GM21529 (cell line): Measurements from ENCODE around the gene BDNF.

ENCODE experiments used
- ATAC-seq: cut with Tn5 transposase; IDR thresholded peaks from one replicate; pipeline ENCODE4 v1.9.1; 2021; ENCODE audit not compliant: unreplicated experiment

The BDNF gene

DNA sequence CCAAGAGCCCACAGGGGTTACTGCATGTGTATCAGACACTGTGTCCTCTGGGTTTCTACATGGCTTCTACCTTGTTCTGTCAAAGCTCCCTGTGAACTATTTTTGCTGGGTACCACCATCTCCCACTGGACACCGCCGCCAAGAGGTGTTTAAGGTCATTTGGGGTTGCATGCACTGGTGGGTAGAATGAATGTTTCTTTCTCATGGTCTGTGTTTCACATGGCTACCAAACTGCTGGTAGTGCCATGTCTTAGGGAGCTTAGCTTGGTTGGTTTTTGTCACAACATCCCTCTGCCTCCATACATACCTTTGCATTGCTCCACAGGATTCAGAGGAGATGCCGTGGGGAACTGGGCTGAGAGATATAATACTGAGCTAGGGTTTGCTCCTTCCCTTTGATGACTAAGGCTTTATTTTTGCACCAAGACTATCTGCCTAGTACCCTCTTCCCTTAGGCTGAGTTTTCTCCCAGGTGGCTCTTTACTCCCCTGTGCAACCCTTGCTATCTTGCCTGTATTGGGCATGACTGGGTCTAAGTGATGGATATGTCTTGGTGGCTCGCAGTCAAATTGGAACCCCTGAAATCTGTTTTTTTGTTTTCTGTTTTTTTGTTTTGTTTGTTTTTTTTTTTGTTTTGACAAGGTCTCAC is 73.2 kb downstream of the BDNF start:
- ATAC-seq: no peak

DNA sequence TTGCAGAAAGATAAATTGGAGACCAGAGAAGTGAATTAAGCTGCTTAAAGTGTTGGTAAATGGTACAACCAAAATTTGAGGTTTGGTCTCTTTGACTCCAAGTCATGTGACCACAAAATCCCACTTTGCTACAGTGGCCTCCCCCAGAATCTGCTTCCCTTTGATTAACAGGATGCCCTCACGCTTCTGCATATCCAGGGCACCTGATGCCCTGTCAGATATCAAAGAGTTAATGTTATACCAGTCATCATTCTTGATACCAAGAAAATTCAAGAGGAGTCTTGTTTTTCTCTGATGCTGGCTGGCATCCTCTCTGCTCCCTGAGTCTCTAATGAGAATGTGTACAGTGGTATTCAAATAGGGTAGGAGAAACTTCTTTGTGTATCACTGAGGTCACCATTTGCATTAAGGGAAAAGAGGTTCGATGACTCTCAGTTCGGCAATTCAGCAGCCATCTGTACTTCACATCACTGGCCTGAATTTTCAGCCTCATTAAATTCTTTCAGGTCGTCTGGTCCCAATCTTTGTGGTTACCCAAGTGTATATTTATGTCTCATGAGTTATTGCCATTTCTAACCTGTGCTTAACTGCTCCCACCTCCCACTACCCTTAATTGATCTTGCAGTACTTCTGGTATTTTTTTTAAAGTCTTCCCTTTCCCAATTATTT is 73.9 kb downstream of the BDNF start:
- no peak for ATAC-seq

DNA sequence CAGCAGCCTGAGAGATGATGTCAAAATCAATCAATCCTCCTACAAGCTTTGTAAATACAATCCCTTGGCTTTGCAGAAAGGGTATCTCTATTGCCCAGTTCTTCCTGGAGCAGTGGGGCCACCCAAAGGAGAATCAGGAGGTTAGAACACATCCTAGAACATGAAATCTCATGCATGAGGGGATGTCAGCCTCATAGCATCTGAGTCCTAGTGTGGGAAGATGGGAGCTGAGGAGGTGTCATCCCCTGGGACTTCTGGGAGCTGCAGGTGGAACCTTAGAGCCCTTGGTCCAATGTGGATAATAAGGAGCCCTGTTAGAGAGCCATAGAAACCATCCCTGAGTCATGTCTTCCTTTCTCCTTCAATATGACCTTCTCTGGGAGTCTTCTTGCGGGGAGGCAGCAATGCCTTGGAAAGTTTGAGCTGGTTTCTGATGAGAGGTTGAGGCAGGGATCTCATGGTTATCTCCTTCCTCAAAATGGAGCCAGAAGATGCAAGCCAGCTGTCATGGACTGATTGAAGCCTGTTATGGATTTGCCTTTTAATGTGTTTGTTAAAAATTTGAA is 74.8 kb downstream of the BDNF start:
- no peak for ATAC-seq

DNA sequence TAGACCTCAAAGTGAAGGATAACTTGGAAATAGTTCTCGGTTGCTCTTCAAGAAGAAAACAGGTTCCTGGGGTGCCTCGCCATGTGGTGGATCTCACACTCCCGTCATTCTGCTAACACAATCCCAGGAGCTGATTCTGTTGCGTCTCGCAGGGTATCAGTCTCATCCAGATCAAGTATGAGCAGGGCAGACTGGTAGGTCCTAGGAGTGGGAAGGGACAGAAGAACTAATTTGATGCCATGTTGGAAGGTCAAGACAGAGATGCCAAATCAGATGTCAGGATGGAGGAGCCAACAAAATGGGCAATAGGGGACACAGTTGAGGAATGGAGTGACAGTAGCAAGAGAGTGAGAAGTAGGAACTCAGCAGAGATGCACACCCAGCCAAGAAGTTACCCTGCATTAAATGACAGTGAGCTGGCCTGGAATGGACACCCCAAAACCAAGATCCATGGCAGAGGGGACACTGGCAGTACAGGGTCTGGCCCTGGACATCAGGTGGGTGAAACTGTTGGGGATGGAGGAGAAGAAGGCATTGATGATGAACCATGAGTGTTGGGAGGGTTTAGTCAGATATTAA is 76.2 kb downstream of the BDNF start:
- no peak for ATAC-seq

DNA sequence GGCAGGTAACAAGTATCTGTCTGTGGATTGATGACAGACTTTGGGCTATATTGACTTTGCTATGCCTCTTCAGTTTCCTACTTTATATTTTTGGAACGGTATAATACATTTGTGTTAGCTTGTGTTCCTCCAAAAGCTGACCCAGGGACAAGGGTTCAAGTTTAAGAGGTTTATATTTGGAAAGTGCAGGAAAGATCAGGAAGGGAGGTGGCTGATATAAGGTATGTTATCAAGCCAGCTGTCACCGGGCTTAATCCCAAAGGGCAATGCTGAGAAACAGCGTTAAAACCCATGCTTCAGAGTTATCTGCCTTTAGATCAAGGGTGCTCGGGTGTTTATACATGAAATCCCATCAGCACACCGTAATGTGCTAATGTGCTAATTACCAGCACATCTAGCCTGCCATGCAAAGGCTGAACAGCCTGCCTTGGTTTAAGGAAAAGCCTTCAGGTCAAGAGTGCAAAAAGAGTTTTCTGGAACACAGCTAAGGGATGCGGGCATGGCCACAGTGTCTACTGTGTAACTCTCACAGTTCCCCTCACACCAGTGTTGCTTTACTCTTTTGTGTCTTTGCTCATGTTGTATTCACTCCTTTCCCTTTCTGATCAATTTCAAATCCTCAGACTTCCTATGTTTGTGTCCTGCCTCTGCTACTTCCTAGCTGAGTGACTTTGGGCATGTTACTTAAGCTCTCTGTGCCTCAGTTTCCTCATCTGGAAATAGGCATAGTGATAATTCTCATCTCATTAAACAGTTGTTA is 77.5 kb downstream of the BDNF start:
- ATAC-seq: no peak

DNA sequence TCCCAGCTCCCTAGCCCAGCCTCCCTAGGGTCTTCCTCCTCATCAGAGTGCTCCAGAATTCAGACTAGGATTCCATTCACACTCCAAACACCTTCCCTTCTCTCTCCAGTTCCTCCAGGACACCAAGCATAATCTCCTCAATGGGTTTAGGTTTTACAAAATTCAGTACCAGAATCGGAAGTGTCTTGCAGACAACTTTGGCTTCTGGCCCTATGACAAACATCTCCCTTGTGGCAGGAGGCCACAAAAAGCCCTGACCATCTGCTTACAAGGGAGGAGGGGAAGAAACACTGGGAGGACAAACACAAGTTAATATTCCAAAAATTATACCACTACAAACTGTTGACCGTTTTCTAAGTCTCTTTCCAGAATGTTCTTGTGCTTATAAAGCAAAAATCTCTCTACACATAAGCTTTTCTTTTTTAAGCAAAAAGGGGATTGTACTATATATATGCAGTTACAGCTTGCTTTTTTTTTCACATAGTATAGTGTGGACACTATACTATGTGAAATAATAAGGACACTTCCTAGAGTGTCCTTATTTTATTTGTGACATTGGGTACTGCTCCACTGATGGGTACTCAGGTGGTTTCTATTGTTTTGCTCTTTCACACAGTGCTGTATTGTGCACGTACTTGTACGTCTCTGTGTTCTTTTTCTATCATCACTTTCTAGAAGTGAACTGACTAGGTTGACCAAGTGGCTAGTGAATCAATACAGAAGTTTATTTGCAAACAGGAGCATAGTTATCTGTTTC is 78.7 kb downstream of the BDNF start:
- ATAC-seq: no peak

DNA sequence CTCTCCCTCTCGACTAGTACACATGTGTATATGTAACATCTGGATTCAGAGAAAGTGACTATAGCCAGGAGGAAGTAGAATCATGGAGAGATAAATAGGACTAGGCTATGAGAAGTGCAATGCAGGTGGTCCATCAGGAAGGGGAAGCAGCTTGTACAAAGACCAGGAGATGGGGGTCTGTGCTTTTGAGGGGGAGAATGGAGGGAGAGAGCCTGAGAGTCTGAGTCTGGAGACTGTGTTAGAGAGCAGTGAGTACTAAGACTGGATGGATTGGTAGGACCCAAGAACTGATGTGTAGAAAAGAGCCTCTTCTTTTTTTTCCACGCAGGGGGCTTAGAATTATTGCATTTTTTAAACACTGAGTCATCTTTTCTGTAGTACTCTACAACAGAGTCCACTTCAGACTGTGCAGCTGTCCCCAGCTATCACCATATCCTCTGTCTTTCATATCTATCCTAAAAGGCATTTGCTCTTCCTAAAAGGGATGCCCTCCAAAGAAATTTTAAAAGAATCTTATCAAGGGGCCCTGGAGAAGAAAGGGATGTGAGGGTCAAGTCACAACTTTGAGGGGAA is 80.4 kb downstream of the BDNF start:
- no peak for ATAC-seq

DNA sequence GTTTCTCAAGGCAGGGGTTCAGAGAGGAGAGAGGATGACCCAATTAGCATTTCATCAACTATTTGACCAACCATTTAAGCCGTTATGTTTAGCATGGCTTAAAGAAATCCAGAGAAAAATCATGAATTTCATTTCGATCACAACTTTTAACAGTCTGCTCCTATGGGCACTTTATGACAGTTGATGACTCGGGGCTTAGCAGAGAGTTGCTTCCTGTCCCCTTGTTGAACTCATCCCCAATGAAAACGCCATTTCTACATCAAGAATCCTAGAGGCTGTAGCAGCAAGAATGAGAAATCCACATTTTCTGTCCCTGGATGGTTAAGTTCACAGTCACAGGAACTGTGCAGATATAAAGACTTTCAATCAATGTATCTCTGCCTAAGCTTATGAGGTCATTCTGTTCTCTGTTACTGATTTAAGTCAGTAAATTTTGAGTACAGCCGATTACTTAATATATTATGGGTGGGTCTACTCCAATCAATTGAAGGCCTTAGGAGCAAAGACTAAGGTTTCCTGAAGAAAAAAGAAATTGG is 81.1 kb downstream of the BDNF start:
- ATAC-seq: no peak

DNA sequence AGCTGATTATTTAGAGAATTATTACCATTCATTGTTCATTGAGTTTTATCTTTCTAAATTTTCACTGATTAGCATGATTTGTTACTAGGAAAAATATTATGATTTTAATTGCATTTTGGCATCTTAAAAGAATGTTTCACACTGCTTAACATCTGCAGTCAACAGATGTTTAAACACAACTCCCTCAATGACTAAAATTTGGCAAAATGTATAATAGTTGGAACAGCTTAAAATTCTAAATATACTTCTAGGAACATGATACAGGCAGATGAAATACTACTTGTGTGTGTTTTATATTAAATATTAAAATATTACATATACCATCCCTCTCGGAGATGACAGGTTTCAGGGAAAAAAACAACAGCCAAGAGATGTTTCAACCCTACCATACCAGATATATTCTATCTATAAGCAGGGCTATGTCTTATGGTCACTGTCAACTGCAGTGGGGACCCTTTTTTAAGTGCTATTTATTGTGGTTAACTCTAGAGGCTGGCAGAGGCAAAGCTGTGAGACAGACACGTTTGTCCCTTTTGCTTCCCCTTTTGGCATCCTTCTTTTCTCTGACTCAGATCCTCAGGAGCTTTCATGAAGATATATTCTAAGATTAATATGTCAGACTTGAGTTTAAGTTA is 81.9 kb downstream of the BDNF start:
- ATAC-seq: no peak

DNA sequence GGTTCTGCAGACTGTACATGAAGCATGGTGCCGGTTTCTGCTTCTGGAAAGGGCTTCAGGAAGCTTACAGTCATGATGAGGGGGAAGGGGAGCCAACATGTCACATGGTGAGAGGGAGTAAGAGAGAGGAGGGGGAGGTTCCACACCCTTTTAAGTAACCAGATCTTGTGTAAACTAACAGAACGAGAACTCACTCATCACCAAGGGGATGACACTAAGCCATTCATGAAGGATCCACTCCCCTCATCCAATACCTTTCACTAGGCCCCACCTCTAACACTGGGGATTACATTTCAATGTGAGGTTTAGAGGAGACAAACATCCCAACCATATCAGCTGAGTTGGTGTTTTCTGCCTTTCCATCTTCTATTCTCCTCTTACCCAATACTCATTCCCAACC is 83.5 kb downstream of the BDNF start:
- no peak for ATAC-seq

DNA sequence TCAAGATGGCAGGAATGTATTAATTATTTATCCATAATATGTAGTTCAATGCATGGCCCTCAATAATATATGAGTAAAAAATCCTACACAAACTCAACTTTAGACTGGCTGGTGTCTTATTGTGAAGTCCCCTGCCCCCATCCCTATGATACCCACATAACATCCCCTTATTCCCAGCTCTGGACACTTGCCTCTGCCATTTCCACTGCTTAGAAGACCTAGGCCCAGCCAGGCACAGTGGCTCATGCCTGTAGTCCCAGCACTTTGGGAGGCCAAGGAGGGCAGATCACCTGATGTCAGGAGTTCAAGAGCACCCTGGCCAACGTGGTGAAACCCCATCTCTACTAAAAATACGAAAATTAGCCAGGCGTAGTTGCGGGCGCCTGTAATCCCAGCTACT is 84.4 kb downstream of the BDNF start:
- no peak for ATAC-seq

DNA sequence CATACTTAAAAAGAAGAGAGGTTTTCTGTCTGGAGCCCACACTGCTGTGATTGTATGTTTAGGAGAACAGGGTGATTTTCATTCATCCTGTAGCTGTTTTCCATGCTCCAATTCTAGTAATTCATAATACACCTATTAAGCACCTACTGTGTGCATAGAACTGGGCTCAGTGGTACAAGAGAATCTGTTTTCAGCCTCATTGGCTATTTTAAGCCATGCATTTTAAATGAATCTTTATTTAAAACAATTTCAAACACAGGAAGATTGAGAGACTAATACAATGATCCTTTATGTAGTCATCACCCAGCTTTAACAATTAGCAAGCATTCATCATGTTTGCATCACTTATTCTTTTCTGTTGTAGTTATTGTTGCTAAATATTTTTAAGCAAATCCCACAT is 86.2 kb downstream of the BDNF start:
- ATAC-seq: no peak

DNA sequence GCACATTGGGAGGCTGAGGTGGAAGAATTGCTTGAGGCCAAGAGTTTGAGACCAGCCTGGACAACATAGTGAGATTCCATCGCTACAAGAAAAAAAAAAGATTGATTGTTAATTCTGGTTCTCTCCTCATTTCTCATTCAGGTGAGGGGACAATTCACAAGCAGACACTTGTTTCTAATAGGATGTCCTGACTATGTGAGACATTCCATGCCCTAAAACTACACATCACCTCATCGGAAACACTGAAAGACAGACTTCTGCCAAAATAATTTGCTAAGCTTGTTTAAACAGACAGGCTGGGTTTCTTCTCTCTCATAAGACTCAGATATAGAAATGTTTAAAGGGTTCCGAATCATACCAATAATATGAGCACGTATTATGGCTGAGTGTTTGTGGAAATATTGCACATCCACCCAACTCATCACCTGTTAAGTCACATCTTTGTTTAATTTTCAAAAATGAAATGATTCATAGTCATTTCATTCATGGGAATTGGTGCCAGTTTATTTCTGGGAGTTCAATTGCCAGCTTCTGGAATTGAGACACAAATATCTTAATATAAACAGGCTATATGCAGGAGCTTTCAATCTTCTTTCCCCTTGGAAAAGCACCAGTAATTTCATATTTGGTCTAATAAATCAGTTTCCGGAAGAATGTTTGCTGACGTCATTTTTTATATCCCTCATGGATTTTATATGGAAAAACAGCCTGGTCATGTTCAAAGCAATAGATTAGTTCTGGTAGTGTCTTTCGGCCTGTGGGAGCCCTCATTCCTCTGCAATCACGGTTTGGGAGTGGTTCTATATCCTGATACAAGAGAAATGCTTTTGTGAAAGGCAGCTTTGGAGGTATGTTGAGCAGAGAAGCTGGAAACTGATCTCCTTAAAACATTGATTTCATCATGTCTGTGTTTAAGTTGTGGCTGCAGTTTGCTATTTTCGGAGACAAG is 87.0 kb downstream of the BDNF start:
- no peak for ATAC-seq

DNA sequence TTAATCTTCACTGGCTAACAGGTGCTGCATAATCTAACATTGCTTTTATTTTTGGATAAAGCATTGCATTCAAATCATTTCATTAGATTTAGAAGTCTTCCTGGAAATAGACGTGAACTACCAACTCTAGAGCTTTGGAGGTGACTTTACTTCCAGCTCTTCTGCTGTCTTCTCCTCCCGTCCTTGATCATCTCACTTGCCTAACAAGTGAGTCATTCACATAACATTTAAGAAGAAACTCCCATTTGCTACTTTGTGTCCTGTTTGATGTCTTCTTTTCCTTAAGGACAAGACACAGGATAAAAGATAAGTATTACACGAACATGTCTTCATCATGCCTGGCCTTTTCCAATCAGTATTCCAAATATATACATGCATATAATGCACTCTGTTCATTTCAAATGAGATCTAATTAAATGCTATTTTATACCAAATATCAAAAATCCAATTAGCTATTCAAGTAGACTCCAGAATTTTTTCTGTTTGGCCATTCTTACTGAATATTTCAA is 88.3 kb downstream of the BDNF start:
- no peak for ATAC-seq

DNA sequence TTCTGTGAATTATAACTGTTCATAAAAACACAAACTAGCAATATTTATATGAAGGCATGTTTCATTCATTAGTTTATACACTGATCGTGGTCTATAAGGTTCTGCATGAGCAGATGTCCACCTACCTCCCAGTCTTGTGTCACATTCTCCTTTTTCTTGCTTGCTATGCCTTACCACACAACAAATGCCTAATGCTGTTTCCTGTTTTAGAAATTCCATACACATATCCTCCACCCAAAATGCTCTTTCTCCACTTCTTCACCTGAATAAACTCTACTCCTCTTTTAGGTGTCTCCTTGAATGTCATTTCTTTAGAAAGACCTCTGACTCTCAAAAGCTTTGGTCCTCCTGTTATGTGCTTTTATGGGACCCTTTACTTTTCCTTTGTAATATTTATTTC is 88.9 kb downstream of the BDNF start:
- no peak for ATAC-seq

DNA sequence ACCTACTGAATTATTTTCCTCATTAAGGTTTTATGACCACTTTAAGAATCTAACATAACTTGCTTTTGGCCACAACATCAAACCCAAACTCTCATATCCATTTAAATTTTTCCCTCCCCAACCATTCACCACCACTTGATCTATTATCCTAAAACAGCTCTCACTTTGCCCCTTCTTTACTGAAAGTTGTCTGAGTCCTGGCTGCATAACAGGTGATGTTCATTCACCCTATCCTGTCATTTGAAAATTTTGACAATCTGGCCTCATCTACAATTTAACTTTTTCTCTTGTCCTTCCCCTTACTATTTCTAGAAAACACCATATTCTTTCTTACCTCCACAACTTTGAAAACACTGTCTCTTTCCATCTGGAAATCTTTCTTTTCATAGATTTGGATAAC is 89.3 kb downstream of the BDNF start:
- ATAC-seq: no peak

DNA sequence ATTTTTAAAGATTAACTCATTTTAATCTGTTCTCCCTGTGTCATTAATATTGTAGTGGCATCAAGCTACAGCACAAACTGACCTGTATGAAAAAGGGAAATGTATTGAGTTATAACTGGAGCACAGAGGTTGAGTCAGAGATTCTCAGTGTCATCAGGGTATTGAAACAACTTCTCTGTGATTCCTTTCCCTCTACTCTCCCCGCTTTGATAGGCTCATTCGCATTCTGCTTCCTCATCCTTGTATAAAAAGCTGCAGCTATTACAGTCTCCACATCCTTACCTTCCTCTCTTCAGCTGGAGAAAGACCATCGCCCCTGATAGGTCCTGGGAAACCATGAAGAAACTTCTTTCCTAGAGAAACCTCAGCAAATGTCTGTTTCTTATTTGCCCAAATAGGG is 90.0 kb downstream of the BDNF start:
- ATAC-seq: no peak

DNA sequence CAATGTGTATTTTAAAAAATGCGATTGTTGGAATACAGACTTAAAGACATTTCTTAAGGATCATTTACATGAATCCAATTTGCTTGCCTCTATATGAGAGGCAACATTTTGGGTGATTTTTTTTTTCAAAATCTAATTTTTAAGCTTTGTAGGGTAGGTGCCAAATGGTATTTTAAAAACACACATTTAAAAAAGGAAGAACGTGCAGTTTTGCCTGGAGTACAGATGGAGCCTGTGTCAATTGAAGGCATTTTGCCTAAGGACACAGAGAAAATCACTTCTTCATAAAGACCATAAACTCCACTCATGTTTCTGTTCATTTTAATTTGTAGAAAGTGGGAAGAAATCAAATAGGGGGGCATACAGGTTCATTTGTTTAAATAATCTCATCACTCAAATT is 91.3 kb downstream of the BDNF start:
- no peak for ATAC-seq

DNA sequence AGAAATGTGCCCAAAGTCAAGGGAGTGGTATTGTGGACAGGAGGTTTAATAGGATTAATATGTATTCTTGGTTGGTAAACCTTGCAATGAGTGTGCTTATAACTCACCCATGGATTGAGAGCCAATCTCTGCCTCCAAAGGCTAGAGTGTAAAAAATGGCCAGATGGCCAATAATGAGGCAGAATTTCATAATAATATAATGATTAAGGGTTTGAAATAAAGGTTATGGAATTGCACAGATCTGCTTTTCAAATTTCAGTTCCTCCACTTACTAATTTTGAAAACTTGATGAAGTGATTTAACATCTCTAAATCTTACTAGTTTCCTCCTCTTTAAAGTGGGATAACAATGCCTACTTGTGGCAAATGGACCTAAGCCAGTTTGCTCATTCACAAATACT is 94.8 kb downstream of the BDNF start:
- no peak for ATAC-seq
